ENCODE measurements around the gene CCDC138. TPM values are rescaled to one million over a fixed set of nuclear protein-coding genes. Genes with fewer than 3 reads are reported as not detected.

CCDC138 gene
- total RNA-seq, 4 donors from 2014 or later, result 1.5 to 2.7 (median 2.1) TPM

DNA sequence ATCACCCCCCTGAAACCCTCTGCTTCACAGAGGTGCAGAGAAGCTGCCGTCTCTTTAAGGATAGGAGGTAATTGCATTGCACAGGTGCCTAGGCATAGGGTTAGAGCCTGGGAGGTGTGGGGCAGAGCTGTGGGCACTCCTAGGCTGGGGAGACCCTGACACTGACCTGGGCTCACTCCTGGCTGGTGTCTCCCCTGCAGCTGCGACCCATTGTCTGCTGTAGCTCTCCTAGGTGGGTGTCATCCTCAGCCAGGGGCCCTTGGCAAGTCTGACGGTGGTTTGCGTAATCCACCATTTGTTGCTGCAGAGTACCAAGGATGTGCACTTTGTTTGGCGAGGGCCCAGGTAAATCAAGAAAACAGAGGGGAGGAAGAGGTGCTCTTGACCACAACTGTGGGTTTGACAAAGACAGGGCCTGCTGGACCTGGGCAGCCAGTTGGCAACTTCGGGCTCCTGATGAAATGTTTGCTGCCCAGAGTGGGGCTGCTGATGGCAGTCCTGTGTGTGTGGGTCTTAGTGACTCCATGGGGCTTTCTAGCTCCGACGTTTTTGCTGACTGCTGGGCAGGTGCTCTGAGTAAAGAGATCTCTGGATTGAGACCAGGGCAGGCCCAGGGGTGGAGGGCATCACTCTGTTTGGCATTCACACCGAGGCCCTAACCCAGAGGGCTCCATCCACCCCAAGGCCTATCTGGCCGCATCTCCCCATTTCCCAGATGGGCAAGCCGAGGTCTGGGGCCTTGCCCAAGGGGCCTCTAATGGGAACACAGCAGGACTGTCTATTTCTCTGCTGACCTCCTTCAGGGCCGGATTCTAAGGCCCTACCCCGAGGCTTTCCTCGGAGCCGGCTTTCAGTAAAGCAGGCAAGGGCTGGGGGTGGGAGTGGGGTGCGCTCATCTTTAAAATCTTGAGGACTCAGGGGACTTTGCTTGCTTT, 134.8 kb downstream of the CCDC138 start:
- TF ChIP-seq POLR2AphosphoS5 (IDR thresholded peaks at IDR 0.05), result no peak
- no peak for TF ChIP-seq EP300 (IDR thresholded peaks at IDR 0.05)
- no peak for TF ChIP-seq POLR2A (IDR thresholded peaks at IDR 0.05)
- TF ChIP-seq, protein P1, sequence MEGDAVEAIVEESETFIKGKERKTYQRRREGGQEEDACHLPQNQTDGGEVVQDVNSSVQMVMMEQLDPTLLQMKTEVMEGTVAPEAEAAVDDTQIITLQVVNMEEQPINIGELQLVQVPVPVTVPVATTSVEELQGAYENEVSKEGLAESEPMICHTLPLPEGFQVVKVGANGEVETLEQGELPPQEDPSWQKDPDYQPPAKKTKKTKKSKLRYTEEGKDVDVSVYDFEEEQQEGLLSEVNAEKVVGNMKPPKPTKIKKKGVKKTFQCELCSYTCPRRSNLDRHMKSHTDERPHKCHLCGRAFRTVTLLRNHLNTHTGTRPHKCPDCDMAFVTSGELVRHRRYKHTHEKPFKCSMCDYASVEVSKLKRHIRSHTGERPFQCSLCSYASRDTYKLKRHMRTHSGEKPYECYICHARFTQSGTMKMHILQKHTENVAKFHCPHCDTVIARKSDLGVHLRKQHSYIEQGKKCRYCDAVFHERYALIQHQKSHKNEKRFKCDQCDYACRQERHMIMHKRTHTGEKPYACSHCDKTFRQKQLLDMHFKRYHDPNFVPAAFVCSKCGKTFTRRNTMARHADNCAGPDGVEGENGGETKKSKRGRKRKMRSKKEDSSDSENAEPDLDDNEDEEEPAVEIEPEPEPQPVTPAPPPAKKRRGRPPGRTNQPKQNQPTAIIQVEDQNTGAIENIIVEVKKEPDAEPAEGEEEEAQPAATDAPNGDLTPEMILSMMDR (IDR thresholded peaks at IDR 0.05), result no peak
- ATAC-seq, result no peak
- H3K9me3 ChIP-seq, result no peaks in the 10 kb centered on the region
- no peaks in the 10 kb centered on the region for H3K36me3 ChIP-seq
- H3K4me1 ChIP-seq, result peaks cover 0 to 44% (median 5%) of the 10 kb centered on the region in 3 donors
- no peak overlapping the region for H3K27ac ChIP-seq
- WGBS, 2 donors (ENCODE audit: low coverage in 1 of 2), result 90 to 100% methylated on average over 2 to 3 of the region's 16 CpGs
- no peak overlapping the region for H3K4me3 ChIP-seq
- no peaks in the 10 kb centered on the region for H3K27me3 ChIP-seq

DNA sequence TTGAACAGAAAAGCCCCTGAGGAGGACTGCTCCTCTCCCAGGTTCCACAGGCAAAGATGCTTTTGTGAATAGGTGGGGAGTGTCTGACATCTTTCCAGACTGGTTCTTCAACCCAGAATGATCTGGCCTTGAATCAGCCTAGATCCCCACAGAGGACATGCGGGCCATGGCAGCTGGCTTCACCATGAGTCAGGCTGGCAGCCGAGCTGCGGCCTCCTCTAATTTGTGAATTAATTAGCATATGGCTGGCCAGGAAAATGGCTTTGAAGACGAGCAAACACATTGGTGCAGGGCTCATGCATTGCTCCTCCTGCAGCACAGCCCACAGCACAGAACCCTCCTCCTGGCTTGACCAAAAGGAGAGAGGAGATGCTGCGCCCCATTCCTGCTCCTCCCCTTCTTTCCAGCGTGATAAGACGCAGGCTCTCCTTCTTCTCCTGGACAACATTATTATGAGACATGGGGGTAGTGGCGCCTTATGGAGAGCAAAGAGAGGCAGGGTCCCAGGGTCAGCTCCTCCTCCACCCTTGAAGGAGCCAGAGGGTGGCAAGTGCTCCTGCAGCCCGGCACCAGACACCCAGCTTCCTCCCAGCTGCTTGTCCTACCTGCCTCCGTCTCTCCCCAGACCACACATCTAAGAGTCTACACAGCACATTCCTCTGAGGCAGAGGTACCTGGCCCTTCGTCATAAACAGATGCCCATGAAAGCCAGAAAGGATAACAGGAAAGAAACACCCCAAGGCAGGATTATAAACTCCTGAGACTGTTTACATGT, 135.8 kb downstream of the CCDC138 start:
- Histone ChIP-seq H3K27ac (no peak overlapping the region), H3K36me3 (no peaks in the 10 kb centered on the region), H3K27me3 (no peaks in the 10 kb centered on the region), H3K4me1 (peaks cover 0 to 35% (median 5%) of the 10 kb centered on the region in 3 donors), H3K4me3 (no peak overlapping the region), H3K9me3 (no peaks in the 10 kb centered on the region)
- no peak for TF ChIP-seq POLR2A (IDR thresholded peaks at IDR 0.05)
- TF ChIP-seq EP300 (IDR thresholded peaks at IDR 0.05), result no peak
- TF ChIP-seq POLR2AphosphoS5 (IDR thresholded peaks at IDR 0.05), result no peak
- TF ChIP-seq, protein P1 (IDR thresholded peaks at IDR 0.05), result no peak
- WGBS, 2 donors (ENCODE audit: low coverage in 1 of 2), result 29 to 59% methylated on average over 1 to 5 of the region's 11 CpGs
- ATAC-seq, result no peak

DNA sequence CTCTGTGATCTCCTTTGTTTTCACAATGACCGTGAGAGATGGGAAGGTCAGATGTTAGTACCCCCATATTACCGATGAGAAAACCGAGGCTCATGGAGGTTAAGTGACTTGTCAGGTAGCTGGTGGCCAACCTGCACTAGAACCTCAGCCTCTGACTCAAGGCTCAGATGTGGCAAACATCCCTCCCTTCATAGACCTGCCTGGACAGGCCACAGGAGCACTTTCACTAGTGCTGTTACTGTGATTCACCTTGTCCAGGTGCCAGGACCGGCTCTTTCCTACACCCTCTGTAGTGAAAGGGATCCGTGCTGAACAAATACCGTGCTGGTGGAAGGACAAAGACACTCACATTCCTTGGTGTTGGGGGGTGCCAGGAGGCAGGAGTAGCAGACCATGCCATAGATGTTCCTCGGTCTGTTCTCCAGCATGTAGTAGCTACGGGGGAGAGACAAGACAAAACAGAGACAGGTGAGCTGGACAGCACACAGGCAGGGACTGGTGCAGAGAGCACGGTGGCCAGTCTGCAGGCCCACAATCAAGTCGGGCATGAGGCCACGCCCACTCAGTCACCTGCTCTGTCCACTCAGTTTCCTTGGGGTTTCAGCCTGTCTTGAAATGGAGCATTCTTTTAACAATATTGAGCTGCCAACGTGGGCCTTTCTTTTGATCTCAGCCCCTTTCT, 136.6 kb downstream of the CCDC138 start:
- H3K4me3 ChIP-seq, result no peak overlapping the region
- H3K36me3 ChIP-seq, result no peaks in the 10 kb centered on the region
- WGBS, 2 donors (ENCODE audit: low coverage in 1 of 2), result 62 to 83% methylated on average over 3 to 9 of the region's 12 CpGs
- TF ChIP-seq, protein P1 (IDR thresholded peaks at IDR 0.05), result no peak
- TF ChIP-seq POLR2A (IDR thresholded peaks at IDR 0.05), result no peak
- no peak for TF ChIP-seq POLR2AphosphoS5 (IDR thresholded peaks at IDR 0.05)
- no peak for TF ChIP-seq EP300 (IDR thresholded peaks at IDR 0.05)
- ATAC-seq, result no peak
- H3K27ac ChIP-seq, result no peak overlapping the region
- H3K4me1 ChIP-seq, result peaks cover 0 to 27% (median 0%) of the 10 kb centered on the region in 3 donors
- H3K27me3 ChIP-seq, result no peaks in the 10 kb centered on the region
- H3K9me3 ChIP-seq, result no peaks in the 10 kb centered on the region

DNA sequence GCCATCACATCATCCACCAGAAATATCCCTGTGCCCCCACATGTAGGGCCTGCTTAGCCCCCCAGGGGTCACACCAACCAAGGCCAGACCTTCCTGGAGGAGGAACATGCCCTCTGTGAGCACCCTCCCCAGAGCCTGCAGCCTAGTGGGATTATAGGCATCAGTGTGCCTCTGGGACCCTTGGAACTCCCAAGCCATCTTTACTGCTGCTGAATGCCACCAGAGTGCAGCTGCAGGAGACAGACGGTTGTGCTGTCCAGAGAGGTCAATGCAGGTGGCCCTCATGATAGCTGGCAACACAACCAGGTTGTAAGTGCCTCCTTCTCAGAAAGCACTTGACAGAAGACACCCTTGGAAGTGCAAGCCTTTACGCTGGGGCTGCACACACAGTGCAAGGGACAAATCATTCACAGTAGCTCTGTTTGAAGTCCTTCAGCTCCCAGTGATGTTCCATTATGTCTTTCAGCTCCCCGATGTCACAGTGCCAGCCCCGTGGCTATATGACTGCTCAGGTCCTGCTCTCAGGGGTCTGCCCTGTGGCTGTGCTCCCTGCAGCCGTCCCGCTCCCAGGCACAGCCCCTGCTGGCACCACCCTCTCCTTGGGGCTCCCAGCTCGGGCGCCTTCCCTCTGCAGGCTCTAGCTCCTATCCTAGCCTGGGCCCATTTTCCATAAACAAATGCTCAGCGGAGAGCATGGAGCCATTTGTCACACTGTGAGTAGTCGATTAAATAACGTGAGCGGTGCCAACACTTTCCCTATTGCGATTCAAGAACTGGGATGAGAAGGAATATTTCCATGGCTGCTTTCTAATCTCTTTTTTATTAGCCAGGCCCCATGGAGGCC, 137.4 kb downstream of the CCDC138 start:
- no peak for TF ChIP-seq POLR2A (IDR thresholded peaks at IDR 0.05)
- no peak for TF ChIP-seq EP300 (IDR thresholded peaks at IDR 0.05)
- TF ChIP-seq, protein P1 (IDR thresholded peaks at IDR 0.05), result no peak
- peak; percentile 5 for TF ChIP-seq POLR2AphosphoS5 (IDR thresholded peaks at IDR 0.05)
- Histone ChIP-seq H3K4me3 (no peak overlapping the region), H3K36me3 (no peaks in the 10 kb centered on the region), H3K4me1 (peaks cover 0 to 27% (median 0%) of the 10 kb centered on the region in 3 donors), H3K27me3 (no peaks in the 10 kb centered on the region), H3K27ac (peak overlapping the region in 1 of 4 donors; percentile 38), H3K9me3 (no peaks in the 10 kb centered on the region)
- WGBS, 2 donors (ENCODE audit: low coverage in 1 of 2), result 30 to 57% methylated on average over 4 of the region's 13 CpGs
- no peak for ATAC-seq

Measured in gastroesophageal sphincter (tissue), 4 donors.